Right hindlimb (tissue), 1 donor: ENCODE measurements around the gene MGAT5B.
A peak's percentile ranks its signal among the peaks of the same experiment; 100 is the strongest.

Experiments
- DNase-seq: peaks from one replicate; pipeline ENCODE4 v3.0.0-alpha.2; 2018

MGAT5B gene

GRCh38 chr17:76986365-76986764 lies 118.2 kb downstream of the MGAT5B start:
- DNase-seq, result peak; percentile 39

GRCh38 chr17:76987486-76988093 lies 119.4 kb downstream of the MGAT5B start:
- DNase-seq, result no peak

- no peak for DNase-seq
Observed at GRCh38 chr17:76988796-76989195, 120.6 kb downstream of the MGAT5B start.

DNA sequence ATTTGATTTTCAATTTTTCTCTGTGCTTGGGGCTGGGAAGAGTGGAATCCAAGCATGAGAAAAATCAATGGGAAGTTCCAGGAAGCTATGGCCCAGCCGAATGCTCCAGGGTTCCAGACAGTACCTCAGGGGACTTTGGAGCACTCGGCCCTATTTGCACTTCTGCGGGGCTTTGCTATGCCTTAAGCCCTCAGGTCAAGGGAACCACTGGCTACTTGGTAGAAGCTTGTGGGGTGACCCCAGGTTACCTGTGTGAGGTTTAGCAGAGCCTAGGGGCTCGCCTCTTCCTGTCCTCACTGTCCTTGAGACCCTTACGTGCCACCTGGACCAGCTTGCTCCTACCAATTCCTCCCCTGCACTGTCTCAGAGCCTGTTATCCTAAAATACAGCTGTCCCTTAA lies 121.3 kb downstream of the MGAT5B start:
- no peak for DNase-seq

GRCh38 chr17:76992891-76993290 lies 124.7 kb downstream of the MGAT5B start:
- no peak for DNase-seq

GRCh38 chr17:76993651-76994050 lies 125.4 kb downstream of the MGAT5B start:
- no peak for DNase-seq

- no peak for DNase-seq
Observed at GRCh38 chr17:76994237-76994637, 126.0 kb downstream of the MGAT5B start.

DNA sequence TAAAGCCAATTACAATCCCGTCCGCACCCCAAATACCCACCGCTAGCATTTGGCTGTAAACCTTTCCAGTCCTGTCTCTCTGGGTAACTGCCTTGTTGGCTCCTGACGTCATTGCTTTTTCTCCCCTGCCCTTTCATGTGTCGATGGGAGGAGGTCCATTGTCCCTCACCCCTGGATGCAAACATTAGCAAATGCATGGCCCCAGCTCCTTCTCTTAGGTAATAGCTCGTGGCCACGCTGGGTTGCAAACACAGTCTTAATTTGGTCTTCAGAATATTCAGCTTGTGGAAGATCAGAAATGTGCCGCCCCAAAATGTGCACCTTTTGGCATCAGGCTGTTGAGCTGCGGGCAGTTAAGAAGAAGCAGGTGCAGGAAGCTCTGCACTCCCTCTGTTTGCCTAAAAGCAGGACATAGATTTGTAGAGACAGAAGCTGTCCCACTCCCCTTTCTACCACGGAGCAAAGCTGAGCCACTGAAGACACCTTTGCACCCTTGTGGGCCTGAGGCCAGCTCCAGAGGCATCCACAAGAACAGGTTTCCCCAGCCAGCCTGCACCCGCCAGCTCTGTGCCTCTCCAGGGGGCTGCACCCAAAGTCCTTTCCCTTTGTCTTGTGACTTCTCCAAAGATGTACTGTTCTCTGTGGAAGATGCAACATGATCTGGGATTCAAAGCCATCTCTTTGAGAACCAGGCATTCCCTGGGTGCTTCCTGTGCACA lies 127.3 kb downstream of the MGAT5B start:
- no peak for DNase-seq

- DNase-seq, result no peak
Observed at GRCh38 chr17:76996741-76997694, 128.8 kb downstream of the MGAT5B start.

- DNase-seq, result no peak
Observed at GRCh38 chr17:76997981-76998531, 129.9 kb downstream of the MGAT5B start.

GRCh38 chr17:76998839-76999238 lies 130.6 kb downstream of the MGAT5B start:
- DNase-seq, result no peak
